HCT116 (cell line): ENCODE results near the gene EFCAB7. TPM values are rescaled to one million over a fixed set of nuclear protein-coding genes. Genes with fewer than 3 reads are reported as not detected.

ENCODE experiments used
- ATAC-seq: fragments of 200-7000 bp; cut with Tn5 transposase; 2 replicates; pipeline ENCODE4 v1.9.1; 2020; ENCODE audit warnings: mild to moderate bottlenecking, moderate library complexity
- BruUV-seq: library from RNA; stranded (reverse); fragments of 400-500 nt; replicated peaks from 2 replicates; lab custom pipeline; 2021; lab: Mats Ljungman, UMichigan
- CTCF ChIA-PET: fragments of 300-600 bp; sonication (Branson Sonifier 250); formaldehyde crosslinking; loops from one replicate; lab custom pipeline; 2021; ENCODE audit warnings: antibody characterized with exemption; lab: Charles Lee
- POLR2A ChIA-PET: fragments of 300-600, 350-600 bp; sonication (Branson Sonifier 250); formaldehyde crosslinking; loops from one replicate; lab custom pipeline; 2021; ENCODE audit warnings: antibody characterized with exemption; lab: Charles Lee
- RAD21 ChIA-PET, 2 experiments: fragments of 300-600 bp; sonication (Branson Sonifier 250); formaldehyde crosslinking; loops; one replicate each; lab custom pipeline; 2023; ENCODE audit warnings: low total read pairs in 2 of 2; ENCODE audit not compliant: uncharacterized antibody in 2 of 2, unreplicated experiment in 2 of 2, low non-redundant PET in 1 of 2; lab: Charles Lee
- DNase-seq: peaks from one replicate; pipeline ENCODE4 v3.0.0-alpha.2; 2010; ENCODE audit warnings: low read depth, low spot score
- H2AFZ ChIP-seq: fragments of 200-600 bp; shearing (Covaris generic), sonication (generic); 2 replicates; pipeline ENCODE4 v1.6.1; 2017; ENCODE audit warnings: low read depth, mixed run types, mixed read lengths, antibody characterized with exemption, low read length; ENCODE audit not compliant: poor library complexity, severe bottlenecking
- H3K27ac ChIP-seq: 2 replicates; pipeline ENCODE4 v1.5.1; 2012; ENCODE audit warnings: low read depth, low read length
- H3K27me3 ChIP-seq: fragments of 200-600 bp; sonication (generic); 2 replicates; pipeline ENCODE4 v1.6.1; 2016; ENCODE audit warnings: mixed run types, low read length, mixed read lengths; ENCODE audit not compliant: insufficient read depth
- H3K36me3 ChIP-seq, 2 experiments: fragments of 200-500 bp in 1 of 2; fragments of 200-600 bp in 1 of 2; sonication (Bioruptor generic) in 1 of 2; sonication (generic) in 1 of 2; 2 replicates each; pipeline versions ENCODE4 v1.5.1 to v1.6.1; 2014 to 2016; ENCODE audit warnings: low read length in 2 of 2, inconsistent platforms in 1 of 2, mixed read lengths in 1 of 2, mixed run types in 1 of 2; ENCODE audit not compliant: insufficient read depth in 2 of 2, control insufficient read depth in 1 of 2
- H3K4me1 ChIP-seq, 2 experiments: fragments of 200-600 bp in 1 of 2; sonication (generic) in 1 of 2; 2 replicates each; pipeline versions ENCODE4 v1.5.1 to v1.6.1; 2012 to 2017; ENCODE audit warnings: low read length in 2 of 2, inconsistent platforms in 1 of 2, mild to moderate bottlenecking in 1 of 2, mixed read lengths in 1 of 2, mixed run types in 1 of 2, moderate library complexity in 1 of 2; ENCODE audit not compliant: insufficient read depth in 2 of 2, control insufficient read depth in 1 of 2
- H3K4me2 ChIP-seq: fragments of 200-600 bp; sonication (generic); 2 replicates; pipeline ENCODE4 v1.6.1; 2017; ENCODE audit warnings: mixed run types, low read length, mixed read lengths
- H3K4me3 ChIP-seq, 2 experiments: fragments of 200-600 bp in 1 of 2; sonication (generic) in 1 of 2; replicated peaks in 1 of 2; 2 replicates each; pipeline ENCODE4 v1.5.1; 2011 to 2016; ENCODE audit warnings: low read length in 2 of 2, control low read depth in 1 of 2, low read depth in 1 of 2, mild to moderate bottlenecking in 1 of 2, mixed read lengths in 1 of 2, mixed run types in 1 of 2
- H3K79me2 ChIP-seq: fragments of 200-600 bp; sonication (generic); 2 replicates; pipeline ENCODE4 v1.6.1; 2017; ENCODE audit warnings: mild to moderate bottlenecking, mixed run types, low read length, moderate library complexity, mixed read lengths; ENCODE audit not compliant: insufficient read depth
- H3K9ac ChIP-seq: fragments of 200-600 bp; sonication (generic); 2 replicates; pipeline ENCODE4 v1.6.1; 2016; ENCODE audit warnings: low read length, mixed read lengths
- H3K9me2 ChIP-seq: fragments of 200-600 bp; sonication (generic), shearing (Covaris generic); 2 replicates; pipeline ENCODE4 v1.6.1; 2017; ENCODE audit warnings: mixed run types, mild to moderate bottlenecking, moderate library complexity; ENCODE audit not compliant: insufficient read depth
- H3K9me3 ChIP-seq, 2 experiments: fragments of 200-500 bp in 1 of 2; fragments of 200-600 bp in 1 of 2; sonication (Bioruptor generic) in 1 of 2; sonication (generic) in 1 of 2; 2 replicates each; pipeline ENCODE4 v1.6.1; 2014 to 2017; ENCODE audit warnings: low read length in 2 of 2, mixed read lengths in 2 of 2, inconsistent platforms in 1 of 2, low read depth in 1 of 2, mild to moderate bottlenecking in 1 of 2, mixed run types in 1 of 2, moderate library complexity in 1 of 2; ENCODE audit not compliant: control insufficient read depth in 1 of 2, insufficient read depth in 1 of 2
- H4K20me1 ChIP-seq: fragments of 200-600 bp; sonication (generic), shearing (Covaris generic); 2 replicates; pipeline ENCODE4 v1.6.1; 2017; ENCODE audit warnings: mixed run types, mild to moderate bottlenecking, moderate library complexity; ENCODE audit not compliant: insufficient read depth
- ATF3 ChIP-seq: IDR thresholded peaks from 2 replicates; pipeline ENCODE4 v1.6.1; 2012
- CBX3 ChIP-seq: IDR thresholded peaks from 2 replicates; pipeline ENCODE4 v1.6.1; 2012; ENCODE audit warnings: low read depth
- CEBPB ChIP-seq: IDR thresholded peaks from 2 replicates; pipeline ENCODE4 v1.6.1; 2012; ENCODE audit warnings: low read depth
- EGR1 ChIP-seq: IDR thresholded peaks from 2 replicates; pipeline ENCODE4 v1.6.1; 2012; ENCODE audit warnings: low read depth
- ELF1 ChIP-seq: IDR thresholded peaks from 2 replicates; pipeline ENCODE4 v1.6.1; 2012; ENCODE audit warnings: low read depth, borderline replicate concordance
- EZH2 ChIP-seq: fragments of 200-600 bp; sonication (generic); IDR thresholded peaks from 2 replicates; pipeline ENCODE4 v1.6.1; 2017; ENCODE audit warnings: antibody characterized with exemption, mixed run types
- EZH2phosphoT487 ChIP-seq: fragments of 200-600 bp; IDR thresholded peaks from 2 replicates; pipeline ENCODE4 v1.6.1; 2018; ENCODE audit warnings: antibody characterized with exemption, borderline replicate concordance
- FOSL1 ChIP-seq: IDR thresholded peaks from 2 replicates; pipeline ENCODE4 v1.6.1; 2012; ENCODE audit warnings: low read depth
- JUND ChIP-seq: IDR thresholded peaks from 2 replicates; pipeline ENCODE4 v1.6.1; 2012
- MAX ChIP-seq: IDR thresholded peaks from 2 replicates; pipeline ENCODE4 v1.6.1; 2012
- POLR2A ChIP-seq: IDR thresholded peaks from 2 replicates; pipeline ENCODE4 v1.7.0; 2011; ENCODE audit warnings: borderline replicate concordance; ENCODE audit not compliant: insufficient read depth, insufficient read length; ENCODE audit errors: extremely low read depth
- POLR2AphosphoS5 ChIP-seq: IDR thresholded peaks from 2 replicates; pipeline ENCODE4 v1.6.1; 2011; ENCODE audit warnings: mild to moderate bottlenecking, low read depth, low read length, moderate library complexity
- RAD21 ChIP-seq: IDR thresholded peaks from 2 replicates; pipeline ENCODE4 v1.6.1; 2012; ENCODE audit warnings: low read depth, mild to moderate bottlenecking
- SIN3A ChIP-seq: IDR thresholded peaks from 2 replicates; pipeline ENCODE4 v1.6.1; 2012; ENCODE audit warnings: low read depth
- SP1 ChIP-seq: IDR thresholded peaks from 2 replicates; pipeline ENCODE4 v1.6.1; 2012; ENCODE audit warnings: low read depth
- SRF ChIP-seq: IDR thresholded peaks from 2 replicates; pipeline ENCODE4 v1.6.1; 2012; ENCODE audit warnings: low read depth
- TCF7L2 ChIP-seq: IDR thresholded peaks from 2 replicates; pipeline ENCODE4 v1.7.0; 2011; ENCODE audit warnings: borderline replicate concordance, inconsistent platforms; ENCODE audit not compliant: insufficient read depth, insufficient read length; ENCODE audit errors: extremely low read depth
- ZBTB33 ChIP-seq: IDR thresholded peaks from 2 replicates; pipeline ENCODE4 v1.6.1; 2011; ENCODE audit warnings: mild to moderate bottlenecking, low read length, moderate library complexity; ENCODE audit not compliant: insufficient replicate concordance; ENCODE audit errors: extremely low read depth
- ZNF274 ChIP-seq: fragments of 200-500 bp; sonication (Bioruptor generic); IDR thresholded peaks from 2 replicates; pipeline ENCODE4 v1.6.1; 2014; ENCODE audit warnings: mild to moderate bottlenecking, low read depth, low read length, inconsistent platforms
- intact Hi-C: fragments of 100-400 bp; cut with micrococcal nuclease; formaldehyde crosslinking; loops from 2 replicates; pipeline ENCODE4 v1.10.0; 2022
- total RNA-seq: library from RNA; stranded (reverse); gene quantifications from one replicate; pipeline ENCODE4 v1.2.1, GENCODE V29; 2021; ENCODE audit not compliant: unreplicated experiment

Gene EFCAB7
- total RNA-seq, 1 experiment from 2014 or later = 6.0 TPM

GRCh38 chr1:63480057-63480456, 43.3 kb upstream of the EFCAB7 start:
- DNase-seq = no peak
- Histone ChIP-seq H4K20me1 (no peaks in the 10 kb centered on the region), H3K79me2 (no peaks in the 10 kb centered on the region), H3K36me3 (no peaks in the 10 kb centered on the region), H3K4me3 (no peak overlapping the region), H3K9me3 (no peaks in the 10 kb centered on the region), H3K27me3 (no peaks in the 10 kb centered on the region), H3K4me2 (no peak overlapping the region), H3K9ac (no peak overlapping the region), H3K4me1 (no peaks in the 10 kb centered on the region), H2AFZ (no peak overlapping the region), H3K9me2 (no peaks in the 10 kb centered on the region; the same call in 1 of the 2 replicates), H3K27ac (no peak overlapping the region)
- ChIA-PET POLR2A (no interaction called here), CTCF (no interaction called here), RAD21 (no interaction called here)
- ATAC-seq = no peak
- intact Hi-C loops = no loop called here
- BruUV-seq = no TSS peak
- no peak for TF ChIP-seq TCF7L2
- TF ChIP-seq MAX = no peak
- no peak for TF ChIP-seq CEBPB
- TF ChIP-seq ZBTB33 = no peak
- TF ChIP-seq ELF1 = no peak
- TF ChIP-seq EZH2 = no peak
- no peak for TF ChIP-seq POLR2A
- TF ChIP-seq POLR2AphosphoS5 = no peak
- no peak for TF ChIP-seq CBX3
- TF ChIP-seq FOSL1 = no peak
- TF ChIP-seq EZH2phosphoT487 = no peak
- TF ChIP-seq RAD21 = no peak
- no peak for TF ChIP-seq ATF3
- no peak for TF ChIP-seq SRF
- TF ChIP-seq ZNF274 = no peak
- TF ChIP-seq EGR1 = no peak
- TF ChIP-seq JUND = no peak
- TF ChIP-seq SP1 = no peak
- no peak for TF ChIP-seq SIN3A
